ENCODE results near the gene DHFR.
"Not testable (repeated sequence)": the region's sequence is repeated elsewhere in the genome, so short reads cannot be mapped to it uniquely, and the experiment has no call there.

Gene DHFR

GRCh38 chr5:80654391-80655230 lies at the start of gene DHFR, which contains the start of gene MSH3:
Gene DHFR, minus strand, starts transcription at chr5:80654983. Its CDS starts 494 bp downstream, at chr5:80654489.
Gene MSH3, plus strand, starts transcription at chr5:80654652. Its CDS starts 76 bp downstream, at chr5:80654728.
- in situ Hi-C loops (cut with MboI; ENCODE audit: low sequenced_read_pairs) = no loop called here

GRCh38 chr5:80704221-80704620 lies 49.4 kb upstream of the DHFR start:
- in situ Hi-C loops (cut with MboI; ENCODE audit: low sequenced_read_pairs) = no loop called here

- in situ Hi-C loops (cut with MboI; ENCODE audit: low sequenced_read_pairs) = no loop called here
Measured at GRCh38 chr5:80703747-80704146, 49.0 kb upstream of the DHFR start.

GRCh38 chr5:80703291-80703690 lies 48.5 kb upstream of the DHFR start:
- in situ Hi-C loops (cut with MboI; ENCODE audit: low sequenced_read_pairs) = no loop called here

- in situ Hi-C loops (cut with MboI; ENCODE audit: low sequenced_read_pairs) = no loop called here
Measured at GRCh38 chr5:80701597-80701996, 46.8 kb upstream of the DHFR start.

- in situ Hi-C loops (cut with MboI; ENCODE audit: low sequenced_read_pairs) = no loop called here
Measured at GRCh38 chr5:80698369-80698768, 43.6 kb upstream of the DHFR start.

GRCh38 chr5:80697100-80697499 lies 42.3 kb upstream of the DHFR start:
- in situ Hi-C loops (cut with MboI; ENCODE audit: low sequenced_read_pairs) = no loop called here

- in situ Hi-C loops (cut with MboI; ENCODE audit: low sequenced_read_pairs) = no loop called here
Measured at GRCh38 chr5:80696450-80696849, 41.7 kb upstream of the DHFR start.

- in situ Hi-C loops (cut with MboI; ENCODE audit: low sequenced_read_pairs) = no loop called here
Measured at GRCh38 chr5:80695666-80696065, 40.9 kb upstream of the DHFR start.

GRCh38 chr5:80689627-80690026 lies 34.8 kb upstream of the DHFR start:
- in situ Hi-C loops (cut with MboI; ENCODE audit: low sequenced_read_pairs) = no loop called here

- in situ Hi-C loops (cut with MboI; ENCODE audit: low sequenced_read_pairs) = no loop called here
Measured at GRCh38 chr5:80688648-80689420, 34.1 kb upstream of the DHFR start.

GRCh38 chr5:80686757-80687156 lies 32.0 kb upstream of the DHFR start:
- in situ Hi-C loops (cut with MboI; ENCODE audit: low sequenced_read_pairs) = no loop called here

GRCh38 chr5:80676706-80677105 lies 21.9 kb upstream of the DHFR start:
- in situ Hi-C loops (cut with MboI; ENCODE audit: low sequenced_read_pairs) = no loop called here

- in situ Hi-C loops (cut with MboI; ENCODE audit: low sequenced_read_pairs) = no loop called here
Measured at GRCh38 chr5:80672140-80672736, 17.5 kb upstream of the DHFR start.

GRCh38 chr5:80668016-80668969 lies 13.5 kb upstream of the DHFR start:
- in situ Hi-C loops (cut with MboI; ENCODE audit: low sequenced_read_pairs) = no loop called here

- in situ Hi-C loops (cut with MboI; ENCODE audit: low sequenced_read_pairs) = no loop called here
Measured at GRCh38 chr5:80667384-80667783, 12.6 kb upstream of the DHFR start.

- in situ Hi-C loops (cut with MboI; ENCODE audit: low sequenced_read_pairs) = no loop called here
Measured at GRCh38 chr5:80665057-80665456, 10.3 kb upstream of the DHFR start.

GRCh38 chr5:80662108-80662507 lies 7.3 kb upstream of the DHFR start:
- in situ Hi-C loops (cut with MboI; ENCODE audit: low sequenced_read_pairs) = no loop called here

- in situ Hi-C loops (cut with MboI; ENCODE audit: low sequenced_read_pairs) = not testable (repeated sequence)
Measured at GRCh38 chr5:80660661-80661060, 5.9 kb upstream of the DHFR start.

- in situ Hi-C loops (cut with MboI; ENCODE audit: low sequenced_read_pairs) = no loop called here
Measured at GRCh38 chr5:80659106-80659505, 4.3 kb upstream of the DHFR start.

All from HL-60/S4 treated with phorbol 12-myristate 13-acetate at 8.2 ng/mL for 4 days and 3 days (cell line).